GM12878 (cell line): ENCODE measurements around the gene CXXC4. TPM values are rescaled to one million over a fixed set of nuclear protein-coding genes. Genes with fewer than 3 reads are reported as not detected.

Source experiments
- BMI1 ChIP-seq: fragments of 450-650 bp; IDR thresholded peaks from 2 replicates; pipeline ENCODE4 v1.6.1; 2016; ENCODE audit warnings: mild to moderate bottlenecking, moderate library complexity, borderline replicate concordance
- CREM ChIP-seq: IDR thresholded peaks from 2 replicates; pipeline ENCODE4 v1.6.1; 2014; ENCODE audit warnings: antibody characterized with exemption, low read depth
- E2F4 ChIP-seq: IDR thresholded peaks from 2 replicates; pipeline ENCODE4 v1.6.1; 2012; ENCODE audit warnings: low read depth, low read length, improper control_type of control experiment
- E2F8 ChIP-seq: fragments of 450-650 bp; IDR thresholded peaks from 2 replicates; pipeline ENCODE4 v1.6.1; 2018; ENCODE audit warnings: mild to moderate bottlenecking, low read depth, moderate library complexity; ENCODE audit not compliant: partially characterized antibody
- EP300 ChIP-seq, 2 experiments: fragments of 150-350 bp in 1 of 2; IDR thresholded peaks; 2 replicates each; pipeline ENCODE4 v1.6.1; 2011 to 2012; ENCODE audit warnings: low read depth in 2 of 2, low read length in 2 of 2, borderline replicate concordance in 1 of 2, improper control_type of control experiment in 1 of 2, inconsistent platforms in 1 of 2; ENCODE audit not compliant: control insufficient read depth in 1 of 2
- GABPA ChIP-seq: IDR thresholded peaks from 2 replicates; pipeline ENCODE4 v1.6.1; 2014; ENCODE audit warnings: antibody characterized with exemption, low read depth, mild to moderate bottlenecking, inconsistent platforms
- LARP7 ChIP-seq: fragments of 450-650 bp; IDR thresholded peaks from 2 replicates; pipeline ENCODE4 v1.6.1; 2017; ENCODE audit warnings: mild to moderate bottlenecking
- MAX ChIP-seq: IDR thresholded peaks from 2 replicates; pipeline ENCODE4 v1.6.1; 2012; ENCODE audit warnings: low read depth, low read length, improper control_type of control experiment
- NKRF ChIP-seq: fragments of 450-650 bp; conservative IDR thresholded peaks from 2 replicates; pipeline ENCODE4 v1.6.1; 2017; ENCODE audit warnings: mild to moderate bottlenecking, moderate library complexity
- RB1 ChIP-seq: fragments of 450-650 bp; formaldehyde crosslinking; IDR thresholded peaks from 2 replicates; pipeline ENCODE4 v1.6.1; 2017; ENCODE audit warnings: mild to moderate bottlenecking, borderline replicate concordance
- SMAD1 ChIP-seq: fragments of 450-650 bp; IDR thresholded peaks from 2 replicates; pipeline ENCODE4 v1.6.1; 2018; ENCODE audit warnings: mild to moderate bottlenecking, low read depth; ENCODE audit not compliant: partially characterized antibody
- YY1 ChIP-seq: IDR thresholded peaks from 2 replicates; pipeline ENCODE4 v1.6.1; 2011; ENCODE audit warnings: low read depth, mild to moderate bottlenecking, low read length
- ZBTB33 ChIP-seq: fragments of 450-650 bp; IDR thresholded peaks from 2 replicates; pipeline ENCODE4 v1.6.1; 2017; ENCODE audit warnings: mild to moderate bottlenecking
- ZNF592 ChIP-seq: fragments of 450-650 bp; IDR thresholded peaks from 2 replicates; pipeline ENCODE4 v1.6.1; 2017; ENCODE audit warnings: mild to moderate bottlenecking, moderate library complexity
- polyA plus RNA-seq, 11 experiments: library from polyadenylated mRNA; depleted of rRNA in 4 of 11; unstranded in 6 of 11; stranded (reverse) in 5 of 11; fragments of >200 nt; fragmentation: Nextera tagmentation in 4 of 11; fragmentation: Illumina TruSeq in 1 of 11; extraction: Ambion mirVana in 4 of 11; extraction: Trizol in 1 of 11; gene quantifications; 1 replicate in 1 of 11; 2 replicates in 10 of 11; pipeline versions ENCODE4 v1.2.1 to v1.2.3, GENCODE V29; 2011 to 2016; ENCODE audit warnings: inconsistent platforms in 2 of 11, missing spikeins in 2 of 11, low read depth in 1 of 11
- total RNA-seq, 4 experiments: library from RNA; depleted of rRNA in 3 of 4; stranded (reverse); fragments of >200 nt in 3 of 4; fragmentation: Illumina TruSeq in 1 of 4; extraction: Trizol in 1 of 4; gene quantifications; 2 replicates each; pipeline versions ENCODE4 v1.2.1 to v1.2.3, GENCODE V29; 2013 to 2021

Gene CXXC4
- total and polyA plus RNA-seq, 10 of the 15 experiments (the other 5 are each of a cell fraction or from before 2014, with no cell fraction given) = 4.2 to 17.0 (median 7.8) TPM

- TF ChIP-seq E2F4 (no peak), MAX (no peak), YY1 (peak; percentile 61; the same call in 1 of the 2 replicates), RB1 (no peak), GABPA (no peak), SMAD1 (no peak), LARP7 (no peak), CREM (peak; percentile 12; the same call in 1 of the 2 replicates), ZBTB33 (no peak), NKRF (0 out of 2 replicates have a peak, but pooled peaks have one; percentile 9), EP300 (IDR thresholded peaks at IDR 0.05; ENCODE audit: borderline replicate concordance in 1 of 2, control insufficient read depth in 1 of 2, low read depth in 2 of 2, low read length in 2 of 2) (0 out of 4 replicates have a peak, but pooled peaks of 1 of the 2 experiments have one; percentile 15), ZNF592 (no peak), BMI1 (no peak), E2F8 (no peak)
Measured at GRCh38 chr4:104491481-104492182, 3.1 kb downstream of the CXXC4 start (continued).
